Measurements from ENCODE around the gene RTTN. TPM values are rescaled to one million over a fixed set of nuclear protein-coding genes. Genes with fewer than 3 reads are reported as not detected.

RTTN gene
- polyA plus RNA-seq, 1 donor: 25.8 TPM

- no peak for DNase-seq
Observed at GRCh38 chr18:70216788-70217187, 11.3 kb upstream of the RTTN start.

- DNase-seq: no peak
Observed at GRCh38 chr18:70207181-70207580, 1.7 kb upstream of the RTTN start.

GRCh38 chr18:70200286-70200685 is 5.2 kb downstream of the RTTN start:
- DNase-seq: no peak

GRCh38 chr18:70197844-70198243 is 7.6 kb downstream of the RTTN start:
- no peak for DNase-seq

- no peak for DNase-seq
Observed at GRCh38 chr18:70197026-70197425, 8.5 kb downstream of the RTTN start.

GRCh38 chr18:70195852-70196434 is 9.5 kb downstream of the RTTN start:
- peak; percentile 21 for DNase-seq

- DNase-seq: no peak
Observed at GRCh38 chr18:70195014-70195614, 10.4 kb downstream of the RTTN start.

- no peak for DNase-seq
Observed at GRCh38 chr18:70194227-70194890, 11.1 kb downstream of the RTTN start.

- DNase-seq: no peak
Observed at GRCh38 chr18:70190529-70190928, 15.0 kb downstream of the RTTN start.

GRCh38 chr18:70188113-70188512 is 17.4 kb downstream of the RTTN start:
- DNase-seq: no peak

- no peak for DNase-seq
Observed at GRCh38 chr18:70183441-70183840, 22.0 kb downstream of the RTTN start.

GRCh38 chr18:70182548-70182947 is 22.9 kb downstream of the RTTN start:
- no peak for DNase-seq

GRCh38 chr18:70181725-70182124 is 23.8 kb downstream of the RTTN start:
- DNase-seq: no peak

- no peak for DNase-seq
Observed at GRCh38 chr18:70181015-70181414, 24.5 kb downstream of the RTTN start.

GRCh38 chr18:70176537-70176936 is 28.9 kb downstream of the RTTN start:
- DNase-seq: no peak

- no peak for DNase-seq
Observed at GRCh38 chr18:70175216-70175615, 30.3 kb downstream of the RTTN start.

GRCh38 chr18:70172225-70172624 is 33.3 kb downstream of the RTTN start:
- DNase-seq: no peak

- no peak for DNase-seq
Observed at GRCh38 chr18:70169747-70170146, 35.7 kb downstream of the RTTN start.

GRCh38 chr18:70166668-70167067 is 38.8 kb downstream of the RTTN start:
- DNase-seq: no peak

GRCh38 chr18:70165936-70166335 is 39.6 kb downstream of the RTTN start:
- no peak for DNase-seq

GRCh38 chr18:70160073-70160678 is 45.3 kb downstream of the RTTN start:
- no peak for DNase-seq

GRCh38 chr18:70158992-70159717 is 46.3 kb downstream of the RTTN start:
- no peak for DNase-seq

- no peak for DNase-seq
Observed at GRCh38 chr18:70156886-70157285, 48.6 kb downstream of the RTTN start.
